GM12875 (cell line): ENCODE data around the gene OXNAD1.

ENCODE experiments used
- H3K4me3 ChIP-seq: one replicate; pipeline ENCODE4 v1.5.1; 2011; ENCODE audit warnings: low read depth, low read length, control low read depth
- CTCF ChIP-seq: IDR thresholded peaks from 2 replicates; pipeline ENCODE4 v1.5.1; 2011; ENCODE audit warnings: low read depth, mild to moderate bottlenecking, control low read depth, inconsistent platforms, low read length, moderate library complexity, borderline replicate concordance; ENCODE audit not compliant: insufficient read depth

Gene OXNAD1

GRCh38 chr3:16323737-16324136, 58.7 kb downstream of the OXNAD1 start:
- no peak for TF ChIP-seq CTCF
- H3K4me3 ChIP-seq: no peak overlapping the region

- H3K4me3 ChIP-seq: no peak overlapping the region
- no peak for TF ChIP-seq CTCF
Measured at GRCh38 chr3:16325850-16326249, 60.8 kb downstream of the OXNAD1 start.

- no peak for TF ChIP-seq CTCF
- H3K4me3 ChIP-seq: no peak overlapping the region
Measured at GRCh38 chr3:16326724-16327349, 61.8 kb downstream of the OXNAD1 start.

- H3K4me3 ChIP-seq: no peak overlapping the region
- no peak for TF ChIP-seq CTCF
Measured at GRCh38 chr3:16328124-16328523, 63.1 kb downstream of the OXNAD1 start.

- TF ChIP-seq CTCF: no peak
- H3K4me3 ChIP-seq: no peak overlapping the region
Measured at GRCh38 chr3:16329036-16329825, 64.2 kb downstream of the OXNAD1 start.

- H3K4me3 ChIP-seq: no peak overlapping the region
- TF ChIP-seq CTCF: no peak
Measured at GRCh38 chr3:16329826-16330129, 64.8 kb downstream of the OXNAD1 start.

- no peak for TF ChIP-seq CTCF
- H3K4me3 ChIP-seq: no peak overlapping the region
Measured at GRCh38 chr3:16330351-16330750, 65.3 kb downstream of the OXNAD1 start.
